ENCODE data around the gene SHISA3.
"Not testable (repeated sequence)": the region's sequence is repeated elsewhere in the genome, so short reads cannot be mapped to it uniquely, and the experiment has no call there.

SHISA3 gene

DNA sequence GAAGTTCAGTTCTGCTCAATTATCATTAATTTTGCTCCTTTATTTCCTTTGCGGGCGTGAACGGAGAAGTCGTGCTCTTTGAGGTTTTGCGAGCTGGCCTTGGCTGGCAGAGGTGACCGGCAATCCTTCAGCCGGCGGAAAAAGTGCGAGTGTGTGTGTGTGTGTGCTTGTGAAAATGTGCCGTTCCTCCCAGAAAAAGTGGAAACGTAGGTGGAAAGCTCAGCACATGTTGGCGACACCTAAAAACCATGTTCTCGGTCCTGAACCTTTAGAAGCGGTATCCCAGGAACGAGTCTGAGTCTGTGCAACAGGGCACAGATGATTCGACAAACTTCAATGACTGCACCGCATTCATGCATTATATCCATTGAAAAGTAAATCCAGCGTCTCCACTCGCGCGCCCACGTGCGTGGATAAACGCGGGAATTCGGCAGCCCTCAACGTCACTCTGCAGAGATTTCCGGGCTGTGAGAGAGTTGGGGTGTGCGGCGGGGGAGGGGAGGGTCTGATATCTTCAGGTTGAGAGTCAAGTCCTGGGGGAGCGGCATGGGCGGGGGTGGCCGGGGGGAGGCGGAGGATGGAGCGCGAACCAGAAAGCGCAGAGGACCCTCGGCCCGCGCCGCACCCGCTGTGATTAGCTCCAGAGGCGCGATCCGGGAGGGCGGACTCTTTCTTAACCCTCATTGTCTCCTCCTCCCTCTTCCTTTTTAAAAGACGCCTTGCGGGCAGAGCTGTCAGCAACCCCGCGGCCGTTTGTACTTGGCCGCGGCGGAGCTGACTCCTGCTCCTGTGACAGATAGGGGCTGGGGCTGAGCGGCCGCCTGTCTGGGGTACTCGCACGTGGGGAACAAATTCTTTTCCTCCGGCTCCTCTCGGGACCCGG is at the start of gene SHISA3:
TSS of gene SHISA3 (plus strand) at position 737 of the 883 bp plus-strand sequence. CDS start 569 bp downstream, outside the sequence.
- DNase-seq (ENCODE audit: low read depth): no peak

DNA sequence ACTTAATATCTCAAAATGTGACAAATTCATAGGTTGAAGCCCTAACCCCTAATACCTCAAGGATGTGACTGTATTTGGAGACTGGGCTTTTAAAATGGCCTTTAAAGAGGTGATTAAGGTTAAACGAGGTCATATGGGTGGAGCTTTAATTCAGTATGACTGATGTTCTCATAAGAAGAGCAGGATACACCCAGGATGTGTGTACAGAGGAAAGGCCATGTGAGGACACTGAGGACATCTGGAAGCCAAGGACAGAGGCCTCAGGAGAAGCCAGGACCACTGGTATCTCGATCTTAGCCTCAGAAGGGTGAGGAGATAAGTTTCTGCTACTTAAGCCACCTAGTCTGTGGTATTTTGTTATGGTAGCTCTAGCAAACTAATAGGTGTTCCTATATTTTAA is 49.0 kb upstream of the SHISA3 start:
- DNase-seq (ENCODE audit: low read depth): no peak

DNA sequence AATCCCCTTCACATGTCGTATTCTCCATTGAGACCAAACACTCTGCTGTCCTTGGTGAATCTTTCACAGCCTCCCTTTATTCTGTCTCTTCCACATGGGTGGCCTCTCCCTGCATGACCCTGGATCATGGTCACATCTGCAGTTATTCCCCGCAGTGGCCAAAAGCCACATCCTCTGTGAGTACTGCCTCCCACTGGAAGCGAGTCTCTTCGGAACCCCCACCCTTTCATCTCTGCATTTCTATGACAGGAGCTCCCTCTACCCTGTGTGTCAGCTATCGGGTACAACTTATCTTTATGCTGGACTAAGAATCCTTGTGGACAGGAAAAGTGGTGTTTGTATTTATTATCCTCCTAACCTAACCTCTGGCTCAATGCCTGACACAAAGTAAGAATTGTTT is 48.6 kb upstream of the SHISA3 start:
- no peak for DNase-seq (ENCODE audit: low read depth)

DNA sequence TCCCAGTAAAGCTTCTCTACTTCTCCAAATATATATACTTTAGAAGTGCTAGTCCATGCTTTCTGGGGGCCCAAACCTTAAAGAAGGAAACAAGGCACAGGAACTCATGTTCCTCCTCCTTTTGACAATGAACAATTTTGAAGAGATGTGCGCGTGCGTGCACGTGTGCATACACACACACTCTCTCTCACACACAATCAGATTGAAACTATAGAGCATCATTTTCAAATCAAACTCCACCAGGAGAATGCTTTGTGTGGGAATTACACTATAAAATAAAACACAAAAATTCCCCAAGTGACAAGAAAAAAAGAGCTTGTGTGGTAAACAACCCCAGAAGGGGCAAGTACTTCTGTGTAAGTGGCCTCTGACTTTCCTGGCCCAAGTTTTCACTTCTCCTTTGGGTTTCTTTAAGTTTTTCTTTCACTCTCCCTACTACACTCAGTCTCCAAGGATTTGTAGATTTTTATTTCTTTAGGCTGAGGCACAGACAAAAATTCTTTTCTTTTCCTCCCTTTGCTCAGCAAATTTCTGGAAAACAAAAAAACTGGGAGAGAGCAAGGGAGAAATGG is 46.6 kb upstream of the SHISA3 start:
- DNase-seq (ENCODE audit: low read depth): no peak

DNA sequence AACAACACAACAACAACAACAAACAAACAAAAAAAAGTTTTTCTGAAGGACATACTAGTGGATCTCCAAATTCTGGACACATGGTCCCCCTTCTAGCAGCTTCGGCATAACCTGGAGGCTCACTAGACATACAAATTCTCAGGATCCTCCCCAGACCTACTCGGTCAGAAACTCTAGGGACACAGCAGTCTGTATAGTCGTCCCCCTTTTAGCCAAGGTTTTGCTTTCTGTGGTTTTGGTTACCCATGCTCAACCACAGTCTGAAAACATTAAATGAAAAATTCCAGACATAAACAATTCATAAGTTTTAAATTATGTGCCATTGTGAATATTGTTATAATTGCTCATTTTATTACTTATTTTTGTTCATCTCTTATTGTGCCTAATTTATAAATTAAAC is 45.2 kb upstream of the SHISA3 start:
- DNase-seq (ENCODE audit: low read depth): no peak

DNA sequence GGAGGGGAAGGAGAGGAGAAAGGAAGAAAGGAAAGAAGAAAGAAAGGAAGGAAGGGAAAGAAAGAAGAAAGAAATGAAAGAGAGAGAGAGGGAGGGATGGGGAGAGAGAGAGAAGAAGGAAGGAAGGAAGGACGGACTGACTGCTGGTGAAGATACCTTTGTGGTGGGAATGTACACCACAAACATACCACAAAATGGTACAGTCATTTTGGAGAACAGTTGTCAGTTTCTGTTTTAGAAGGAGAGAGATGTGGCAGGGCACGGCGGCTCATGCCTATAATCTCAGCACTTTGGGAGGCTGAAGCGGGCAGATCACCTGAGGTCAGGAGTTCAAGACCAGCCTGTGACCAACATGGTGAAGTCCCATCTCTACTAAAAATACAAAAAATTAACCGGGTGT is 40.0 kb upstream of the SHISA3 start:
- DNase-seq (ENCODE audit: low read depth): peak; percentile 21

DNA sequence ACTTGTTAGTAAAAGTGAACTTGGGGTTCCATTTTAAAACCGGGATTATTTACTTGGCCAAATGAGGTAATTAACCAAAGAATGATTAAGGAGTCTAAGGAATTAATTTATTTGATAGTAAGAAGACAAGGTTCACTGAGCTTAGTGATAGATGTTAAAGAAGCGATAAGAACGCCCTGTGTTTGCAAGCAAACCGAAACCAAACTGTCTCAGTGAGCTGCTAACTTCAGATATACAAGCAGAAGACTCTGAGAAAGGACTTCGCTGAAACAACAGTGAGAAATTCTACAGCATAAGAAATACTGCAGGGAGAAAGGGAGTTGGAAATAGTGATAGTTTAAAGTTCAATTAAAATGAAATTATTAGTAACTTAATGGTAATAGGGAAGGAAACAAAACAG is 37.6 kb upstream of the SHISA3 start:
- no peak for DNase-seq (ENCODE audit: low read depth)

DNA sequence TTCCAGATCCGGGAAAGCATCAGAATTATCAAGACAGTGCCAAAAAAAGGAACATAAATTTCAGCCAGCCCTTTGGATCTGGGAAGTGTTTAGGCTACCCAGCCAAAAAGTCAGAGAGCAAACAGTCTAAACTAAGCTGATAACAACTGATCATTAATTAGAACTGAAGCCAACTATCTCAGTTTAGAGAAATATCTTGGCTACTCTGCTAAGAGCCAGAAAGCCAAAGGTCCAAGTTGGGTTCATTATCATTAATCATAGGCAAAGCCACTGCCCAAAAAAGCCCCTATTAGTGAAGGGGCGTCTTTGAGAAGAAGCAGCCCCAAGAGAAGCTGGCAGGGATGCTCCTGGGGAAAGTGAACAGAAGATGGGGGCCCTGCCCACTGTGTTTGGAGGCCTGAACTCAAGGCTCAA is 37.0 kb upstream of the SHISA3 start:
- no peak for DNase-seq (ENCODE audit: low read depth)

DNA sequence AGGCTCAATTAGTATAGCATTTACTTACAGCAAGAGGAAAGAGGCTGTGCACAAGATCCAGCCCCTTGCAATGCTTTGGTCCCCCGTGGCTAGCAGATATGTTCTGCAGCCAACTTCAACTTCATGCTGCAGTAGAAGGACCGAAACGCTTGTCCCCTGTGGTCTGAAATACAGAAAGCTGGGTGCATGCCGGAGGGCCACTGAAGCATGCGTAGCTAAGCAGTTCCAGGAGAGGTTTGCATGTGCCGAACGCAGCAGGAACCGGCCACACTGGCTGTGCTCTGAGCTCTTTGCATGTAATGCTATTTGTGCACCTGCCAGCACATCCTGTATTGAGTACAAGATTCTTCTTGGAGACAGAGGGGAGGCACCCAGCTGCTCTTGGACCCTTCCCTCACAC is 35.8 kb upstream of the SHISA3 start:
- DNase-seq (ENCODE audit: low read depth): no peak

DNA sequence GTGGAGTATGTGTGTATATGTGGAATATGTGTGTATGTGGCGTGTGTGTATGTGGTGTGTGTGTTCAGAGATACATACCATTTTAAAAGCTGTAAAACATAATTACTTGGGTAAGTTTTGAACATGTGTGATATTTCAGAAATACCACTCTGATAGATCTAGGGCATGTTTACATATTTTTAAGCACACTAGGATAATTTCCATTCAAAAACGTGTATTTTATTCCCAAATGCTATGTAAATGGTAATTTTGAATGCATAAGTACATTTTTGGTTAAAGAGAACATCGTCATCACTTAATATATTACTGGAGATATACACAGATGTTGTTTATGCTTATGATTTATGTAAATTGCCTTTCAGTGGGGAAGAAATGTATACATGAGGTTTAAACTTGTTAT is 34.7 kb upstream of the SHISA3 start:
- no peak for DNase-seq (ENCODE audit: low read depth)

DNA sequence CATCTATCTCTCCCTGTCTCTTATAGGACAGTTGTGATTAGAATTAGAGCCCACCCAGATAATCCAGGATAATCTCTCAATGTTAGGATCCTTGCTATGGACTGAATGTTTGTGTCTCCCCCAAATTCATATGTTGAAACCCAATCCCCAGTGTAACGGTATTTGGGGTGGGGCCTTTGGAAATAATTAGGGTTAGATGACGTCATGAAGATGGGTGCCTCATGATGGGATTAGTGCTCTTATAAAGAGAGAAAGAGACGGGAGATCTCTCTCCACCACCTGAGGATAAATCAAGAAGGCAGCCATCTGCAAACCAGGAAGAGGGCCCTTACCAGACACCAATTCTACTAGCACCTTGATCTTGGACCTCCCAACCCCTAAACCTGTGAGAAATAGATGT is 33.7 kb upstream of the SHISA3 start:
- DNase-seq (ENCODE audit: low read depth): no peak

DNA sequence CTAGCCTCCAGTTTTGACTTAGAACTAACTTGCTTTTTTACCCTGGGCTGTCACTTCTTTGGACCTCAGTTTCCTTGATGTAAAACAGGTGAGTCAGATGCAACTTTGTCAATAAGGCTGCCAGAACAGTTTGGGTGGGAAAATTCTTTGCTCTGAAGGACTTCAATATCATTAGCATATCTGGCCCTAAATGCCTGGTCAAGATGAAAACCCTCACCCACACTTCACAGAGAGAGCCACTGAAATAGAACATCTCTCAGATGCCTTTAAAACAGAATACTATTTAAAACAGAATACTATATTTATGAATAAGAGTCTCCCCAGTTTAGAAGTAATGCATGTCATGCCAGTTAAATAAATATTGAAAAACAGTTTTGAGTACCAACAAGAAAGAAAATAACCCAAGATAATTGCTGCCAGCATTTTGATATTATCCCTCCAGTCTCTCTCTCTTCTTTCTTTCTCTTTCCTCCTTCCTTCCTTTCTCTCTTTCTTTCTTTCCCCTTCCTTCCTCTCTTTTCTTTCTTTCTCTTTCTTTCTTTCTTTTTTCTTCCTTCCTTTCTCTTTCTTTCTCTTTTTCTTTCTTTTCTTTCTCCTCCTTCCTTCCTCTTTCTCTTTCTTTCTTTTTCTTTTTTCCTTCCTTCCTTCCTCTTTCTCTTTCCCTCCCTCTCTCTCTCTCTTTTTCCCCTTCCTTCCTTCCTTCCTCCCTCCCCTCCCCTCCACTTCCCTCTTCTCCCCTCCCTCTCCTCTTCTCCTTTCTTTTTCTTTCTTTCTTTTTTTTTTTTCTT is 32.8 kb upstream of the SHISA3 start:
- DNase-seq (ENCODE audit: low read depth): no peak

DNA sequence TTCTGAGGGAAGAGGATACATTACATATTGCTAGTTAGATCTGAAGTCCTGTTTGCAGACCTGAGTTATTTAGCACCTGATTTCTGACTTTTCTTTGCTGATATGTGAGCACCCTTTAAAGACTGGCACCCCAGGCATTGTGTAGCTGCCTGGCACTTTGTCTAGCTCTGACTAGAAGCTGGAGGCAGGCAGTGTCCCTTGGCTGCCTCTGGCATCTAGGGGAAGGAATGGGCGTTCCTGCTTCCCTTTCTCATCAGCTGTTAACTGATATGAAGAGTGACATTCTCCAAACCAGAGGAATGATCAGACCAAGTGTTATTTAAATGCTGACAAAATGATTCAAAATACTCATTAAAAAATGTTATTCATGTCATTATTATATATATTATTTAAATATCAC is 30.3 kb upstream of the SHISA3 start:
- DNase-seq (ENCODE audit: low read depth): no peak

DNA sequence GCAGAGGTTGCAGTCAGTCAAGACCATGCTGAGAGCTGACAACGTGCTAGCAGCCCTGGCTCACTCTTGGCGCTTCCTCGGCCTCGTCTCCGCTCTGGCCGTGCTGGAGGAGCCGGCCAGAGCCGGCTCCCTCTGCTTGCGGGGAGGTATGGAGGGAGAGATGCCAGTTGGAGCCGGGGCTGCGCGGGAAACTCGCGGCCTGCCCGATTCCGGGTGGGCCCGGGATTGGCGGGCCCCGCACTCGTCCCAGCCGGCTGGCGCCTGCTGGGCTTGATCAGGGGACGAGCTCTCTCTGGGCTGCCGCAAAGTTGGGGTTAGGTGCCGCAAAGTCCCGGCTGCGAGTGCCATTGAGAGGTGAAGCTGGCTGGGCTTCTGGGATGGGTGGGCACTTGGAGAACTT is 27.8 kb upstream of the SHISA3 start:
- DNase-seq (ENCODE audit: low read depth): no peak

DNA sequence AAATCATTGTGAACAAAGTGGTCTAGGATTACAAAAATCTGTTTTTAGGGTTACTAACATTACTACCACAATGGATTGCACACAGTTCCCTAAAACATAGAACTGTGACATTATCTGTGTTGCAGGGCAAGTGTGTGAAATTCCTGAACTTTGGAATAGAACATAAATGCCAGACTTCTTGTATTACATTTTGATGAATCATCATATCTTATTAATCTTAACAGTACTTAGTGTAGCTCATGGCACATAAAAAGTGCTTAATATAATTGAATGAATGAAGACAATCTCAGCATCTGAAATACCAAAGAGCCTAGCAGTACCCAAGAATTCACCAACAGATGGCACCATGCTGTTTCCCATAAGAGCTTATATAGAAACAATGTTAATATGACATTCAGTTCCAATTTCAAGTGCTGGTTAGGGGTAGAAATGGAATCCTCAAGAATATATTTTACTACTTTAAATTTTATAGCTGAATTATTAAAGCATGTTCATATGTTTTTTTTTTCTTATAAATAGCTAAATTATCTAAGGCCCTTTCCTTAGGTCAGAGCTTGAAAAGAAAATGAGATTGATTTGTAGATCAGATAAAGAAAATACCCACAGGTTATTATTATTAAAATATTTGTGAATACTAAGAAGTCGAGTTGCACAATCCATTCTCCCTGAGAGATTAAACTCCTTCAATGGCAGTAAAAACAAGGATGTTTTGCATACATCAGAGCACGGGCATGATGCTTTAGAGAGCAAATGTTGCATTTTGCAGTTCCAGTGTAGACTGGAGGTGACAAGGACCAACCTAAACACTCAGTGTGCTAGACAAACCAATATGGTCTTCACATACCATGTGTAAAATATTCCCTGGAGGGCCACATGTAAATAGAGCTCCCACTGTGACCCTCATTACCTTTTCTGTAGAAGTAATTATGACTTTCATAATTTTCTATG is 25.7 kb upstream of the SHISA3 start:
- peak; percentile 30 for DNase-seq (ENCODE audit: low read depth)

DNA sequence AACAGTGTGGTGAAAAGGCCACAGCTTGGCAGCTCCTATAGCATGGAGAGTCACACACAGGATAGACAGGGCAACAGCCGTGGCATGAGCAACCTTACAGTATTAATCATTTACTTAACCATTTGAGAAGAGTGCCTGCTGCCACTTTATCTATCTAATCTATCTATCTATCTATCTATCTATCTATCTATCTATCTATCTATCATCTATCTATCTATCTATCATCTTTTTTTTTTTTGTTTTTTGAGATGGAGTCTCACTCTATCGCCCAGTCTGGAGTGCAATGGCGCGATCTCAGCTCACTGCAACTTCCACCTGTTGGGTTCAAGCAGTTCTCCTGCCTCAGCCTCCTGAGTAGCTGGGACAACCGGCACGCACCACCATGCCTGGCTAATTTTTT is 25.0 kb upstream of the SHISA3 start:
- not testable (repeated sequence) for DNase-seq (ENCODE audit: low read depth)

DNA sequence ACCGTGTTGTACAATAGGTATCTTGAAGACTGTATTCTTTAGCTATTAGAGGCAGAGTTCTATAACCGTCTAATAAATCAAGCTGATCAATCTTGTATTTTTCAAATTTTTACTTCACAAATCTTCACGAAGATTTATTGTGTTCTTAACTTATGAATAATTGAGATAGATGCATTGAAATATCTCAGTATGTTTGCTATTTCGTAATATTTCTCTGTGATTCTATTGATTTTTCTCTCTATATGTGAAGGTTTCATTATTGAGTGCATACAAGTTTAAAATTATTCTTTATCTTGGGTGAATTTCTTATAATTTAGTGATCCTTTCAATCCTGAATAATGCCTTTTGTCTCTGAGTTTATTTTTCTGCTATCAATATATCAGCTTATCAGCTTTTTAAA is 19.8 kb upstream of the SHISA3 start:
- DNase-seq (ENCODE audit: low read depth): no peak

DNA sequence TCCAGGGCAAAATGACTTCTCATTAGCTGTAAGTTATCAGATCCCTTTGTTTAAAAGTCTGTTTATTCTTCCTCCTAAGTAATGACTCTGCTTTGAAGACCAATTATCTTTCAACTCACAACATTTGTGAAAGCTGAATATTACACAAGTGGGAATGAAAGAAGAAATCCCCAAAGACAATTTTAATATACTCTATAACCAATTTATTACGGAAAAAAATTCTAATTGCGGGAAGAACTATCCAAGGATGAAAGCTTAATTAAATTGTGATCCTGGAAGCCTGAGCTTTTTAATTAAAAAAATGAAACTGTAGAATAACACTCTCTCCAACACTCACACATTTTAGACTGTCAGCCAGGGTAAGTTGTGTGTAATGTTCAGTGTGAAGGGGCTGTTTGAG is 15.6 kb upstream of the SHISA3 start:
- DNase-seq (ENCODE audit: low read depth): no peak

DNA sequence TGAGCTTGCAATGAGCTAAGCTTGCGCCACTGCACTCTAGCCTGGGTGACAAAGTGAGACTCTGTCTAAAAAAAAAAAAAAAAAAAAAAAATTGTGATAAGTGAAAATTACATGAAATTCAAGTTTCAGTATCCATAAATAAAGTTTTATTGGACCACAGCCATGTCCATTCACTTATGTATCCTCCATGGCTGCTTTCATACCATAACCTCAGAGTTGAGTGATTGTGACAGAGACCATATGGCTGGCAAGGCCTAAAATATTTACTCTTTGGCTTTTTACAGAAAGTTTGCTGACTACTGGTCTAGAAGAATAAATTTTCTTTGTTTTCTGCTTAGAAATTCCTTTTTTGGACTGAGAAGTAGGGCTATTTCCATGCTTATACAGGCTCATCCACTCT is 11.8 kb upstream of the SHISA3 start:
- no peak for DNase-seq (ENCODE audit: low read depth)

DNA sequence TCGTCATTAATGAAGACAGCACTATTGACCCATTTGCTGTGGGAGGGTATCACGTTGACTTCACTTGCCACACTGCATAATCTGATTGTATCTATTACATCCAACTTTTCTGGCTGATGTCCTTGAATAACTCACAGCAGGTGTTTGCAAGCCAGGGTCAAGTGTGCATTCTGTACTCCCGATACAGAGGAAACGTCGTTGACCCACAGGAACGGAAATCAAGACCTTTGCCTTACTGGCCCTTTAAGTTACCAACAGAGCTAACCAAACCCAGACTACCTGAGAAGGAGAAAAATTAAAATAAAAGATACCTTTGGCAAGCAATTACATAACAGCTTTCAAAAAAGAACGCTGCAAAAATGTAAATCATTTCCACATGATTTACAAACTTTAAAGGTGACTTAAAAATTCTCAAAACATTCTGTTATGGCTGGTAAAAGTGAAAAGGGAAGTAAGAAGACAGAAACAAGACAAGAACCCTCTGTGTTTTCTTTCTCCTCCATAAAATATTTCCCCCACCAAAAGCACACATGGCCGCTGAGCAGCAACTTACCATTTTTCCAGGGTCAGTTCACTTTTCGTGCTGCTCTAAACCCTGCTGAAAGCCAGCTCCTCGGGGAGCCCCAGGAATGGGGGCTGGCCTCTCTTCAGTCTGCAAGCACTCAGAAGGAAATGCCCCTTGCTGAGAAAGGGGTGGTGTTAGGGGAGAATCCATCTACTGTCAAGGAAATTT is 6.5 kb upstream of the SHISA3 start:
- no peak for DNase-seq (ENCODE audit: low read depth)

DNA sequence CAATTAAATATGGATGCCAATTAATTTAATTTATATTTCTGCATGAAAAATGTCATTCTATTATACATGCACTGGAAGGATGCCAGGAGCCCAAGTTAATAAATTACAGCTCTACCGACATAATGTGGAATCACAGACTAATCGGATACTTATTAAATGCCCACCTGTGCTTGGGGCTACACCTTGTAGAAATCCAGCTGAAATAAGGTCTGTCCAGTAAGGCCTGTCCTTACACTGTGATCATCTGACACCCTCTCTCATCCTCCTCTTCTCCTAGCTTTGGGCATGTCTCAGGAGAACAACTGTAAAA is 6.0 kb upstream of the SHISA3 start:
- no peak for DNase-seq (ENCODE audit: low read depth)
